Measurements from ENCODE around the gene CDH8.

CDH8 gene

DNA sequence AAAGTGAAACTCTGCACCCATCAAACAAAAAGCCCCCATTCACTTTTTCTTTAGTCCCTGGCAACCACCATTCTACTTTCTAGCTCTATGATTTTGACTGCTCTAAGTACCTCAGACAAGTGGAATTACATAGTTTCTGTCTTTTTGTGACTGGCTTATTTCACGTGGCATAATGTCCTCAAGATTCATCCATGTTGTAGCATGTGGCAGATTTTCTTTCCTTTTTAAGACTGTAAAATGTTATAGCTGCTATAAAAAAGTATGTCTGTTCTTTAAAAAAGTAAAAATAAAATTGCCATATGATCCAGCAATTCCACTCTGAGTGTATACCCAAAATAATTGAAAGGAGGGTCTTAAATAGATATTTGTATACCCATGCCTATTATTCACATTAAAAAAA, 429.7 kb downstream of the CDH8 start:
- TF ChIP-seq, protein P1, sequence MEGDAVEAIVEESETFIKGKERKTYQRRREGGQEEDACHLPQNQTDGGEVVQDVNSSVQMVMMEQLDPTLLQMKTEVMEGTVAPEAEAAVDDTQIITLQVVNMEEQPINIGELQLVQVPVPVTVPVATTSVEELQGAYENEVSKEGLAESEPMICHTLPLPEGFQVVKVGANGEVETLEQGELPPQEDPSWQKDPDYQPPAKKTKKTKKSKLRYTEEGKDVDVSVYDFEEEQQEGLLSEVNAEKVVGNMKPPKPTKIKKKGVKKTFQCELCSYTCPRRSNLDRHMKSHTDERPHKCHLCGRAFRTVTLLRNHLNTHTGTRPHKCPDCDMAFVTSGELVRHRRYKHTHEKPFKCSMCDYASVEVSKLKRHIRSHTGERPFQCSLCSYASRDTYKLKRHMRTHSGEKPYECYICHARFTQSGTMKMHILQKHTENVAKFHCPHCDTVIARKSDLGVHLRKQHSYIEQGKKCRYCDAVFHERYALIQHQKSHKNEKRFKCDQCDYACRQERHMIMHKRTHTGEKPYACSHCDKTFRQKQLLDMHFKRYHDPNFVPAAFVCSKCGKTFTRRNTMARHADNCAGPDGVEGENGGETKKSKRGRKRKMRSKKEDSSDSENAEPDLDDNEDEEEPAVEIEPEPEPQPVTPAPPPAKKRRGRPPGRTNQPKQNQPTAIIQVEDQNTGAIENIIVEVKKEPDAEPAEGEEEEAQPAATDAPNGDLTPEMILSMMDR (IDR thresholded peaks at IDR 0.05; ENCODE audit: low read depth, low read length) = no peak

More for the DNA sequence above, 429.7 kb downstream of the CDH8 start:
- no peak overlapping the region for H3K4me3 ChIP-seq (ENCODE audit: low read depth, low read length)
